Stimulated activated CD4-positive, alpha-beta T cell treated with anti-CD3 and anti-CD28 coated beads, Interleukin-12 subunit alpha, Interleukin-12 subunit beta, amount 100 ng/mL, for 4 hours (primary cell): ENCODE data around the gene ICAM4.
"Not testable (repeated sequence)": the region's sequence is repeated elsewhere in the genome, so short reads cannot be mapped to it uniquely, and the experiment has no call there.

Experiments
- DNase-seq: peaks from one replicate; pipeline ENCODE4 v3.0.0-alpha.2; 2020

Gene ICAM4

GRCh38 chr19:10269333-10270179 is 17.2 kb upstream of the ICAM4 start:
- peak; percentile 88 for DNase-seq

- DNase-seq: peak; percentile 56
These were observed 16.6 kb upstream of the ICAM4 start for GRCh38 chr19:10270180-10270615.

GRCh38 chr19:10270616-10271394 is 15.9 kb upstream of the ICAM4 start, which contains the start of gene ICAM1:
Gene ICAM1, plus strand, starts transcription at chr19:10271120. Its CDS starts 40 bp downstream, at chr19:10271160.
- DNase-seq: peak; percentile 65

- no peak for DNase-seq
These were observed 15.1 kb upstream of the ICAM4 start for GRCh38 chr19:10271543-10272086.

GRCh38 chr19:10274589-10274988 is 12.2 kb upstream of the ICAM4 start:
- DNase-seq: no peak

GRCh38 chr19:10277795-10278589 is 8.8 kb upstream of the ICAM4 start:
- DNase-seq: no peak

GRCh38 chr19:10278935-10279334 is 7.8 kb upstream of the ICAM4 start:
- DNase-seq: no peak

- no peak for DNase-seq
These were observed 6.9 kb upstream of the ICAM4 start for GRCh38 chr19:10279737-10280442.

- not testable (repeated sequence) for DNase-seq
These were observed 4.7 kb upstream of the ICAM4 start for GRCh38 chr19:10282043-10282442.

- no peak for DNase-seq
These were observed 3.3 kb upstream of the ICAM4 start for GRCh38 chr19:10283301-10284064.

- DNase-seq: no peak
These were observed 2.4 kb upstream of the ICAM4 start for GRCh38 chr19:10284065-10284959.

- DNase-seq: no peak
These were observed 1.8 kb upstream of the ICAM4 start for GRCh38 chr19:10284960-10285278.

GRCh38 chr19:10285393-10285792 is 1.4 kb upstream of the ICAM4 start:
- no peak for DNase-seq

GRCh38 chr19:10288662-10289166 is 2.0 kb downstream of the ICAM4 start:
- DNase-seq: peak; percentile 39

GRCh38 chr19:10289167-10289835 is 2.5 kb downstream of the ICAM4 start:
- DNase-seq: peak; percentile 70

- peak; percentile 54 for DNase-seq
These were observed 3.1 kb downstream of the ICAM4 start, which contains the start of gene ICAM5 for GRCh38 chr19:10289836-10290356. Gene ICAM5, plus strand, starts transcription at chr19:10289952. Its CDS starts 92 bp downstream, at chr19:10290044.

- no peak for DNase-seq
These were observed 3.7 kb downstream of the ICAM4 start for GRCh38 chr19:10290357-10290875.

GRCh38 chr19:10290876-10291553 is 4.3 kb downstream of the ICAM4 start:
- peak; percentile 44 for DNase-seq
